ENCODE results near the gene DLL1.

GRCh38 chr6:170293341-170294231 is 2.7 kb upstream of the DLL1 start:
- TF ChIP-seq CTCF (conservative IDR thresholded peaks at IDR 0.05 in 1 of 2, IDR thresholded peaks at IDR 0.05 in 1 of 2; ENCODE audit: extremely low read depth in 1 of 2, insufficient read depth in 1 of 2, low read depth in 1 of 2, low read length in 2 of 2) (no peak), EZH2 (IDR thresholded peaks at IDR 0.05; ENCODE audit: borderline replicate concordance, low read length) (no peak)
